ENCODE measurements around the gene ARMC12. TPM values are rescaled to one million over a fixed set of nuclear protein-coding genes. Genes with fewer than 3 reads are reported as not detected.

ARMC12 gene
- total and polyA plus RNA-seq, 10 of the 15 experiments (the other 5 are each of a cell fraction or from before 2014, with no cell fraction given): 0.10 to 1.6 (median 0.62) TPM

- H3K36me3 ChIP-seq (ENCODE audit: control insufficient read depth in 2 of 2, insufficient read depth in 2 of 2, low read length in 1 of 2): no peaks in the 10 kb centered on the region
- FAIRE-seq: no peak
- intact Hi-C loops (cut with micrococcal nuclease; ENCODE audit: unreplicated experiment): no loop called here
- H3K27ac ChIP-seq (ENCODE audit: control insufficient read depth, insufficient read depth): no peak overlapping the region
- no peak for DNase-seq (ENCODE audit: low read depth, low spot score)
- ChIA-PET SMC1A (ENCODE audit: uncharacterized antibody, unreplicated experiment) (no interaction called here), RAD21 (ENCODE audit: unreplicated experiment) (no interaction called here), POLR2A (interaction anchor here (0.6 kb wide), 1 partner anchor 10 kb away, joined by 6 read pairs; no protein-coding TSS in a partner anchor), CTCF (no interaction called here)
- H3K79me2 ChIP-seq (ENCODE audit: control insufficient read depth, insufficient read depth, low read length): no peaks in the 10 kb centered on the region
- H3K27me3 ChIP-seq (replicated peaks in 1 of 2; ENCODE audit: control insufficient read depth in 2 of 2, insufficient read depth in 2 of 2, low read length in 1 of 2): no peaks in the 10 kb centered on the region
- no peaks in the 10 kb centered on the region for H4K20me1 ChIP-seq (ENCODE audit: control insufficient read depth, insufficient read depth)
- H3K4me2 ChIP-seq (ENCODE audit: control insufficient read depth, insufficient read depth): no peak overlapping the region
- no TSS peak for BruUV-seq (replicated peaks)
- no peak for ATAC-seq
- no peak overlapping the region for H3K4me3 ChIP-seq
- 38% methylated on average over 6 of the region's 6 CpGs for WGBS (ENCODE audit: insufficient coverage, insufficient replicate concordance, low lambda C conversion rate, missing lambda C conversion rate)
- H3K9ac ChIP-seq (ENCODE audit: control insufficient read depth, insufficient read depth, low read length): no peak overlapping the region
- H2AFZ ChIP-seq (ENCODE audit: control insufficient read depth, low read depth, low read length): no peak overlapping the region
- no peak for TF ChIP-seq EZH2 (IDR thresholded peaks at IDR 0.05; ENCODE audit: borderline replicate concordance, control insufficient read depth, low read depth, low read length)
- no peak for TF ChIP-seq RB1 (IDR thresholded peaks at IDR 0.05; ENCODE audit: borderline replicate concordance)
- TF ChIP-seq, protein P1, sequence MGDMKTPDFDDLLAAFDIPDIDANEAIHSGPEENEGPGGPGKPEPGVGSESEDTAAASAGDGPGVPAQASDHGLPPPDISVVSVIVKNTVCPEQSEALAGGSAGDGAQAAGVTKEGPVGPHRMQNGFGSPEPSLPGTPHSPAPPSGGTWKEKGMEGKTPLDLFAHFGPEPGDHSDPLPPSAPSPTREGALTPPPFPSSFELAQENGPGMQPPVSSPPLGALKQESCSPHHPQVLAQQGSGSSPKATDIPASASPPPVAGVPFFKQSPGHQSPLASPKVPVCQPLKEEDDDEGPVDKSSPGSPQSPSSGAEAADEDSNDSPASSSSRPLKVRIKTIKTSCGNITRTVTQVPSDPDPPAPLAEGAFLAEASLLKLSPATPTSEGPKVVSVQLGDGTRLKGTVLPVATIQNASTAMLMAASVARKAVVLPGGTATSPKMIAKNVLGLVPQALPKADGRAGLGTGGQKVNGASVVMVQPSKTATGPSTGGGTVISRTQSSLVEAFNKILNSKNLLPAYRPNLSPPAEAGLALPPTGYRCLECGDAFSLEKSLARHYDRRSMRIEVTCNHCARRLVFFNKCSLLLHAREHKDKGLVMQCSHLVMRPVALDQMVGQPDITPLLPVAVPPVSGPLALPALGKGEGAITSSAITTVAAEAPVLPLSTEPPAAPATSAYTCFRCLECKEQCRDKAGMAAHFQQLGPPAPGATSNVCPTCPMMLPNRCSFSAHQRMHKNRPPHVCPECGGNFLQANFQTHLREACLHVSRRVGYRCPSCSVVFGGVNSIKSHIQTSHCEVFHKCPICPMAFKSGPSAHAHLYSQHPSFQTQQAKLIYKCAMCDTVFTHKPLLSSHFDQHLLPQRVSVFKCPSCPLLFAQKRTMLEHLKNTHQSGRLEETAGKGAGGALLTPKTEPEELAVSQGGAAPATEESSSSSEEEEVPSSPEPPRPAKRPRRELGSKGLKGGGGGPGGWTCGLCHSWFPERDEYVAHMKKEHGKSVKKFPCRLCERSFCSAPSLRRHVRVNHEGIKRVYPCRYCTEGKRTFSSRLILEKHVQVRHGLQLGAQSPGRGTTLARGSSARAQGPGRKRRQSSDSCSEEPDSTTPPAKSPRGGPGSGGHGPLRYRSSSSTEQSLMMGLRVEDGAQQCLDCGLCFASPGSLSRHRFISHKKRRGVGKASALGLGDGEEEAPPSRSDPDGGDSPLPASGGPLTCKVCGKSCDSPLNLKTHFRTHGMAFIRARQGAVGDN (IDR thresholded peaks at IDR 0.05): no peak
- no peak for TF ChIP-seq RUNX3 (IDR thresholded peaks at IDR 0.05; ENCODE audit: low read length)
- TF ChIP-seq E2F4 (IDR thresholded peaks at IDR 0.05; ENCODE audit: low read depth, low read length): no peak
- no peak for TF ChIP-seq POLR2AphosphoS5 (IDR thresholded peaks at IDR 0.05; ENCODE audit: low read length)
- no peak for TF ChIP-seq RBBP5 (conservative IDR thresholded peaks at IDR 0.05)
- no peak for TF ChIP-seq HCFC1 (IDR thresholded peaks at IDR 0.05; ENCODE audit: low read length)
- no peak for TF ChIP-seq SP1 (IDR thresholded peaks at IDR 0.05; ENCODE audit: low read depth, low read length)
- TF ChIP-seq FOXK2 (IDR thresholded peaks at IDR 0.05): no peak
- TF ChIP-seq, protein P2, sequence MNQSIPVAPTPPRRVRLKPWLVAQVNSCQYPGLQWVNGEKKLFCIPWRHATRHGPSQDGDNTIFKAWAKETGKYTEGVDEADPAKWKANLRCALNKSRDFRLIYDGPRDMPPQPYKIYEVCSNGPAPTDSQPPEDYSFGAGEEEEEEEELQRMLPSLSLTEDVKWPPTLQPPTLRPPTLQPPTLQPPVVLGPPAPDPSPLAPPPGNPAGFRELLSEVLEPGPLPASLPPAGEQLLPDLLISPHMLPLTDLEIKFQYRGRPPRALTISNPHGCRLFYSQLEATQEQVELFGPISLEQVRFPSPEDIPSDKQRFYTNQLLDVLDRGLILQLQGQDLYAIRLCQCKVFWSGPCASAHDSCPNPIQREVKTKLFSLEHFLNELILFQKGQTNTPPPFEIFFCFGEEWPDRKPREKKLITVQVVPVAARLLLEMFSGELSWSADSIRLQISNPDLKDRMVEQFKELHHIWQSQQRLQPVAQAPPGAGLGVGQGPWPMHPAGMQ (IDR thresholded peaks at IDR 0.05; ENCODE audit: borderline replicate concordance): no peak
- H3K4me1 ChIP-seq (ENCODE audit: control insufficient read depth, insufficient read depth, low read length): peaks cover 11% of the 10 kb centered on the region
- H3K9me3 ChIP-seq (replicated peaks; ENCODE audit: control insufficient read depth, insufficient read depth, low read length): no peaks in the 10 kb centered on the region
- in situ Hi-C loops (cut with MboI): no loop called here
Observed at GRCh38 chr6:35775031-35775430, 38.2 kb downstream of the ARMC12 start.

Measured in GM12878 (cell line).